Measurements from ENCODE around the gene TBC1D10A. TPM values are rescaled to one million over a fixed set of nuclear protein-coding genes. Genes with fewer than 3 reads are reported as not detected.

The TBC1D10A gene
- polyA plus RNA-seq, 1 of the 3 experiments (the other 2 are of a cell fraction), result 15.3 TPM

DNA sequence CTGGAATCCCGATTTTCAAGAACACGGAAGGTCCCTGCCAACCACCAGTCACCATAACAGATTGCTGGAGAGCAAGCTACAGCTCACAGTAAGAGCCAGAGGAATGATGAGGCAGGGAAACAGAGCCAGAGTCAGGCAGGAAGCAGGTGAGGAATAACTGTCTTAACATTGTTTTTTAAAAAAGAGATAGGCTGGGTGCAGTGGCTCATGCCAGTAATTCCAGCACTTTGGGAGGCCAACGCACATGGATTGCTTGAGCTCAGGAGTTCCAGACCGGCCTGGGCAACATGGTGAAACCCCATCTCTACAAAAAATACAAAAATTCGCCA, 24.0 kb downstream of the TBC1D10A start:
- no peak overlapping the region for H3K27ac ChIP-seq (ENCODE audit: low read depth in 2 of 2, low read length in 1 of 2)
- peaks cover 26% of the 10 kb centered on the region for H3K79me2 ChIP-seq (ENCODE audit: insufficient read depth)

DNA sequence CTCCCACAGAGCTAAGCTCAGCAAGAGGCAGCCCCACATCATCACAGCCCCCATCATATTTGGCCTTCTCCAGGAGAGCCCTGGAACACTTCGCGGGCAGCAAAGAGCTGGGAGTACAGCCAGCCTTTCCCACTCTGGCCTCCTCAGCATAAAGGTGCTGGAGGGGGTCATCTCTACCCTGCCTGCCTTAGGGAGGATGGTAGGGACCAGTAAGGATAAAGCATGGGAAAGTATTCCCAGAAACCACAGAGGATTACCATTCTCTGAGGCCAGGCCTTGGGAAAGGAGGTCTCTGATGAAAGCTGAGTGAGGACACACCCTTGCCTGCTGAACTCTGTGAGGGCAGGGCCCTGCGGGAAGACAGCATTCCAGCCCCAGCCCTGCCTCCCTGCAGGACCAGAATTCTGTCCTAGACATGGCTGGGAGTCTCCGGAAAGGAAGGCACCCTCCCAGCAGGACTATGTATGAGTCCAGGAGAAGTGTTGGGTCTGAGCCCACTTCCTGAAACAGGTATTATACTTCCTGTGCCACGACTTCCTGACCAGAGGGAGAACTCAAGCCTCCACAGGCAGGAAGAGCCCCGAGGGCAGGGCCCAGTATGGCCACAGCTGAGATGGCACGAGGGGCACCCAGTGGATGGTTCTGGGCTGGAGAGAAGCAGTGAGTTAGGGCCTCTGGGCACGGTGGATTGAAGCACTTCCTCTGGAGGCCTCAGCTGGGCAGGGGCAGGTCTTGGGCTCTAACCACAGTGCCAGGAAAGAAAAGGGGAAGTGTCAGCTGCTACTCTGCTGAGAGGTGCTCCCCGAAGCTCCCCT, 24.5 kb downstream of the TBC1D10A start:
- no peak overlapping the region for H3K4me2 ChIP-seq
- no peak overlapping the region for H2AFZ ChIP-seq (ENCODE audit: low read depth)
- no peaks in the 10 kb centered on the region for H3K9me3 ChIP-seq
- peaks cover 0 to 17% of the 10 kb centered on the region in 2 experiments for H3K36me3 ChIP-seq (replicated peaks in 1 of 2; ENCODE audit: control insufficient read depth in 1 of 2, insufficient read depth in 2 of 2, low read length in 1 of 2)
- H3K79me2 ChIP-seq (ENCODE audit: insufficient read depth), result peaks cover 21% of the 10 kb centered on the region; the same call in 1 of the 2 replicates
- peaks cover 14% of the 10 kb centered on the region; the same call in 1 of the 2 replicates for H4K20me1 ChIP-seq (ENCODE audit: insufficient read depth)
- no peaks in the 10 kb centered on the region for H3K27me3 ChIP-seq (ENCODE audit: insufficient read depth)
- H3K4me1 ChIP-seq (ENCODE audit: control insufficient read depth in 1 of 2, insufficient read depth in 2 of 2, low read depth in 1 of 2, low read length in 1 of 2), result peaks cover 5 to 12% of the 10 kb centered on the region in 2 experiments; a peak in 1 of 4 replicates
- H3K27ac ChIP-seq (ENCODE audit: low read depth in 2 of 2, low read length in 1 of 2), result no peak overlapping the region
- DNase-seq, result no peak
- POLR2A ChIA-PET, result interaction anchor here (0.6 to 0.7 kb wide), 2 partner anchors 11 kb away, joined by 3 to 4 read pairs; no protein-coding TSS in a partner anchor
- WGBS (ENCODE audit: low lambda C conversion rate), result 95% methylated on average over 3 of the region's 9 CpGs
- H3K9ac ChIP-seq, result no peak overlapping the region
- CTCF ChIA-PET, result interaction anchor here (0.7 to 1.2 kb wide), 2 partner anchors 11 to 14 kb away, joined by 3 to 4 read pairs; no protein-coding TSS in a partner anchor
- no peaks in the 10 kb centered on the region for H3F3A ChIP-seq (replicated peaks; ENCODE audit: insufficient read depth)
- H3K4me3 ChIP-seq (ENCODE audit: low read depth in 2 of 2, low read length in 1 of 2), result no peak overlapping the region
- no peaks in the 10 kb centered on the region for H3K9me2 ChIP-seq
- no peak for TF ChIP-seq RFX5 (IDR thresholded peaks at IDR 0.05; ENCODE audit: low read length)
- TF ChIP-seq, protein P1, sequence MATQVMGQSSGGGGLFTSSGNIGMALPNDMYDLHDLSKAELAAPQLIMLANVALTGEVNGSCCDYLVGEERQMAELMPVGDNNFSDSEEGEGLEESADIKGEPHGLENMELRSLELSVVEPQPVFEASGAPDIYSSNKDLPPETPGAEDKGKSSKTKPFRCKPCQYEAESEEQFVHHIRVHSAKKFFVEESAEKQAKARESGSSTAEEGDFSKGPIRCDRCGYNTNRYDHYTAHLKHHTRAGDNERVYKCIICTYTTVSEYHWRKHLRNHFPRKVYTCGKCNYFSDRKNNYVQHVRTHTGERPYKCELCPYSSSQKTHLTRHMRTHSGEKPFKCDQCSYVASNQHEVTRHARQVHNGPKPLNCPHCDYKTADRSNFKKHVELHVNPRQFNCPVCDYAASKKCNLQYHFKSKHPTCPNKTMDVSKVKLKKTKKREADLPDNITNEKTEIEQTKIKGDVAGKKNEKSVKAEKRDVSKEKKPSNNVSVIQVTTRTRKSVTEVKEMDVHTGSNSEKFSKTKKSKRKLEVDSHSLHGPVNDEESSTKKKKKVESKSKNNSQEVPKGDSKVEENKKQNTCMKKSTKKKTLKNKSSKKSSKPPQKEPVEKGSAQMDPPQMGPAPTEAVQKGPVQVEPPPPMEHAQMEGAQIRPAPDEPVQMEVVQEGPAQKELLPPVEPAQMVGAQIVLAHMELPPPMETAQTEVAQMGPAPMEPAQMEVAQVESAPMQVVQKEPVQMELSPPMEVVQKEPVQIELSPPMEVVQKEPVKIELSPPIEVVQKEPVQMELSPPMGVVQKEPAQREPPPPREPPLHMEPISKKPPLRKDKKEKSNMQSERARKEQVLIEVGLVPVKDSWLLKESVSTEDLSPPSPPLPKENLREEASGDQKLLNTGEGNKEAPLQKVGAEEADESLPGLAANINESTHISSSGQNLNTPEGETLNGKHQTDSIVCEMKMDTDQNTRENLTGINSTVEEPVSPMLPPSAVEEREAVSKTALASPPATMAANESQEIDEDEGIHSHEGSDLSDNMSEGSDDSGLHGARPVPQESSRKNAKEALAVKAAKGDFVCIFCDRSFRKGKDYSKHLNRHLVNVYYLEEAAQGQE (IDR thresholded peaks at IDR 0.05; ENCODE audit: low read depth, low read length), result no peak
- no peak for TF ChIP-seq CHD2 (IDR thresholded peaks at IDR 0.05; ENCODE audit: low read length, partially characterized antibody)
- TF ChIP-seq, protein P2, sequence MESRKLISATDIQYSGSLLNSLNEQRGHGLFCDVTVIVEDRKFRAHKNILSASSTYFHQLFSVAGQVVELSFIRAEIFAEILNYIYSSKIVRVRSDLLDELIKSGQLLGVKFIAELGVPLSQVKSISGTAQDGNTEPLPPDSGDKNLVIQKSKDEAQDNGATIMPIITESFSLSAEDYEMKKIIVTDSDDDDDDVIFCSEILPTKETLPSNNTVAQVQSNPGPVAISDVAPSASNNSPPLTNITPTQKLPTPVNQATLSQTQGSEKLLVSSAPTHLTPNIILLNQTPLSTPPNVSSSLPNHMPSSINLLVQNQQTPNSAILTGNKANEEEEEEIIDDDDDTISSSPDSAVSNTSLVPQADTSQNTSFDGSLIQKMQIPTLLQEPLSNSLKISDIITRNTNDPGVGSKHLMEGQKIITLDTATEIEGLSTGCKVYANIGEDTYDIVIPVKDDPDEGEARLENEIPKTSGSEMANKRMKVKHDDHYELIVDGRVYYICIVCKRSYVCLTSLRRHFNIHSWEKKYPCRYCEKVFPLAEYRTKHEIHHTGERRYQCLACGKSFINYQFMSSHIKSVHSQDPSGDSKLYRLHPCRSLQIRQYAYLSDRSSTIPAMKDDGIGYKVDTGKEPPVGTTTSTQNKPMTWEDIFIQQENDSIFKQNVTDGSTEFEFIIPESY (IDR thresholded peaks at IDR 0.05; ENCODE audit: borderline replicate concordance, low read depth), result no peak
- TF ChIP-seq POLR2AphosphoS5 (IDR thresholded peaks at IDR 0.05; ENCODE audit: low read depth, low read length), result no peak
- no peak for TF ChIP-seq SIN3A (IDR thresholded peaks at IDR 0.05; ENCODE audit: borderline replicate concordance, low read depth, low read length)
- no peak for TF ChIP-seq TCF12 (IDR thresholded peaks at IDR 0.05)
- TF ChIP-seq SMC3 (IDR thresholded peaks at IDR 0.05; ENCODE audit: low read depth, low read length), result no peak

More for the DNA sequence above, 24.0 kb downstream of the TBC1D10A start:
- no peaks in the 10 kb centered on the region for H3F3A ChIP-seq (replicated peaks; ENCODE audit: insufficient read depth)
- peaks cover 14% of the 10 kb centered on the region; the same call in 1 of the 2 replicates for H4K20me1 ChIP-seq (ENCODE audit: insufficient read depth)
- 100% methylated on average over 4 of the region's 5 CpGs for WGBS (ENCODE audit: low lambda C conversion rate)
- peaks cover 0 to 12% of the 10 kb centered on the region in 2 experiments for H3K36me3 ChIP-seq (replicated peaks in 1 of 2; ENCODE audit: control insufficient read depth in 1 of 2, insufficient read depth in 2 of 2, low read length in 1 of 2)
- no peak for DNase-seq
- H2AFZ ChIP-seq (ENCODE audit: low read depth), result no peak overlapping the region
- H3K4me3 ChIP-seq (ENCODE audit: low read depth in 2 of 2, low read length in 1 of 2), result no peak overlapping the region
- ChIA-PET POLR2A (interaction anchor here (0.6 kb wide), 1 partner anchor 12 kb away, joined by 4 read pairs; no protein-coding TSS in a partner anchor), CTCF (interaction anchor here (0.7 to 1.2 kb wide), 2 partner anchors 12 to 14 kb away, joined by 3 to 4 read pairs; no protein-coding TSS in a partner anchor)
- TF ChIP-seq RFX5 (IDR thresholded peaks at IDR 0.05; ENCODE audit: low read length) (no peak), CHD2 (IDR thresholded peaks at IDR 0.05; ENCODE audit: low read length, partially characterized antibody) (no peak), SIN3A (IDR thresholded peaks at IDR 0.05; ENCODE audit: borderline replicate concordance, low read depth, low read length) (no peak), JUND (IDR thresholded peaks at IDR 0.05) (no peak), YY1 (IDR thresholded peaks at IDR 0.05; ENCODE audit: low read depth) (no peak), RAD21 (IDR thresholded peaks at IDR 0.05; ENCODE audit: low read length) (no peak)
- TF ChIP-seq, protein P2 (IDR thresholded peaks at IDR 0.05; ENCODE audit: borderline replicate concordance, low read depth), result no peak
- TF ChIP-seq, protein P3, sequence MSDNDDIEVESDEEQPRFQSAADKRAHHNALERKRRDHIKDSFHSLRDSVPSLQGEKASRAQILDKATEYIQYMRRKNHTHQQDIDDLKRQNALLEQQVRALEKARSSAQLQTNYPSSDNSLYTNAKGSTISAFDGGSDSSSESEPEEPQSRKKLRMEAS (IDR thresholded peaks at IDR 0.05; ENCODE audit: low read depth), result no peak
- no peak overlapping the region for H3K9ac ChIP-seq
- H3K4me1 ChIP-seq (ENCODE audit: control insufficient read depth in 1 of 2, insufficient read depth in 2 of 2, low read depth in 1 of 2, low read length in 1 of 2), result peaks cover 5 to 12% of the 10 kb centered on the region in 2 experiments; a peak in 1 of 4 replicates
- H3K4me2 ChIP-seq, result no peak overlapping the region
- H3K9me2 ChIP-seq, result no peaks in the 10 kb centered on the region
- no peaks in the 10 kb centered on the region for H3K9me3 ChIP-seq
- no peaks in the 10 kb centered on the region for H3K27me3 ChIP-seq (ENCODE audit: insufficient read depth)
